GM21515 (cell line): Measurements from ENCODE around the gene CEP290.
"Not testable (repeated sequence)": the region's sequence is repeated elsewhere in the genome, so short reads cannot be mapped to it uniquely, and the experiment has no call there.

Experiments used
- ATAC-seq: cut with Tn5 transposase; IDR thresholded peaks from one replicate; pipeline ENCODE4 v1.9.1; 2021; ENCODE audit not compliant: unreplicated experiment

Gene CEP290

GRCh38 chr12:88044035-88044434 lies 97.9 kb downstream of the CEP290 start:
- no peak for ATAC-seq

GRCh38 chr12:88037770-88038169 lies 104.1 kb downstream of the CEP290 start:
- no peak for ATAC-seq

- no peak for ATAC-seq
These were observed 105.4 kb downstream of the CEP290 start for GRCh38 chr12:88036353-88036965.

- ATAC-seq, result peak; percentile 15
These were observed 106.0 kb downstream of the CEP290 start for GRCh38 chr12:88035907-88036289.

GRCh38 chr12:88035271-88035906 lies 106.5 kb downstream of the CEP290 start:
- ATAC-seq, result peak; percentile 100

GRCh38 chr12:88031161-88031560 lies 110.7 kb downstream of the CEP290 start:
- ATAC-seq, result not testable (repeated sequence)

GRCh38 chr12:88029093-88029665 lies 112.7 kb downstream of the CEP290 start, which contains the start of gene C12orf50:
Gene C12orf50 (minus strand): TSS chr12:88029401. CDS start chr12:88026962, 2,439 bp downstream.
- ATAC-seq, result no peak

- ATAC-seq, result no peak
These were observed 115.7 kb downstream of the CEP290 start for GRCh38 chr12:88026196-88026595.

GRCh38 chr12:88017964-88018363 lies 123.9 kb downstream of the CEP290 start:
- ATAC-seq, result no peak

- no peak for ATAC-seq
These were observed 126.1 kb downstream of the CEP290 start for GRCh38 chr12:88015825-88016224.

- no peak for ATAC-seq
These were observed 130.1 kb downstream of the CEP290 start for GRCh38 chr12:88011755-88012154.

- ATAC-seq, result no peak
These were observed 135.5 kb downstream of the CEP290 start for GRCh38 chr12:88006351-88006750.

- ATAC-seq, result no peak
These were observed 140.6 kb downstream of the CEP290 start for GRCh38 chr12:88001327-88001726.
